ENCODE measurements around the gene MCMBP.

MCMBP gene

DNA sequence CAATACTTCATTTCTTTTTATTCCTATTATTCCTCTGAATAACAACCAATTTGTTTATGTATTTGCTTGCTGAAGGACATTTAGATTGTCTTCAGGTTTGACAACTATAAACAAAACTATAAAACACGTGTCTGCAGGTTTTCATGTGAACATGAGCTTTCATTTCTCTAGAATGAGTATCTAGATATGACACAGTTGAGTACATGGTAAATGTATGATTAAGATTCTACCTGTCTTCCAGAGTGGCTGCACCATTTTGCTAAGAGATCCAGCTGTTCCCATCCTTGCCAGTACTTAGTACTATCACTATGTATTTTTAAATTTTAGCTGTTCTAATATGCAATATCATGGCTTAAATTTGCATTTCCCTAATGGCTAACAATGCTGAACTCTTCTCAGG, 10.1 kb downstream of the MCMBP start:
- TF ChIP-seq SPI1 (IDR thresholded peaks at IDR 0.05; ENCODE audit: borderline replicate concordance, low read depth), result no peak
- no peak for TF ChIP-seq POLR2AphosphoS5 (IDR thresholded peaks at IDR 0.05; ENCODE audit: low read depth)
- TF ChIP-seq, protein P1, sequence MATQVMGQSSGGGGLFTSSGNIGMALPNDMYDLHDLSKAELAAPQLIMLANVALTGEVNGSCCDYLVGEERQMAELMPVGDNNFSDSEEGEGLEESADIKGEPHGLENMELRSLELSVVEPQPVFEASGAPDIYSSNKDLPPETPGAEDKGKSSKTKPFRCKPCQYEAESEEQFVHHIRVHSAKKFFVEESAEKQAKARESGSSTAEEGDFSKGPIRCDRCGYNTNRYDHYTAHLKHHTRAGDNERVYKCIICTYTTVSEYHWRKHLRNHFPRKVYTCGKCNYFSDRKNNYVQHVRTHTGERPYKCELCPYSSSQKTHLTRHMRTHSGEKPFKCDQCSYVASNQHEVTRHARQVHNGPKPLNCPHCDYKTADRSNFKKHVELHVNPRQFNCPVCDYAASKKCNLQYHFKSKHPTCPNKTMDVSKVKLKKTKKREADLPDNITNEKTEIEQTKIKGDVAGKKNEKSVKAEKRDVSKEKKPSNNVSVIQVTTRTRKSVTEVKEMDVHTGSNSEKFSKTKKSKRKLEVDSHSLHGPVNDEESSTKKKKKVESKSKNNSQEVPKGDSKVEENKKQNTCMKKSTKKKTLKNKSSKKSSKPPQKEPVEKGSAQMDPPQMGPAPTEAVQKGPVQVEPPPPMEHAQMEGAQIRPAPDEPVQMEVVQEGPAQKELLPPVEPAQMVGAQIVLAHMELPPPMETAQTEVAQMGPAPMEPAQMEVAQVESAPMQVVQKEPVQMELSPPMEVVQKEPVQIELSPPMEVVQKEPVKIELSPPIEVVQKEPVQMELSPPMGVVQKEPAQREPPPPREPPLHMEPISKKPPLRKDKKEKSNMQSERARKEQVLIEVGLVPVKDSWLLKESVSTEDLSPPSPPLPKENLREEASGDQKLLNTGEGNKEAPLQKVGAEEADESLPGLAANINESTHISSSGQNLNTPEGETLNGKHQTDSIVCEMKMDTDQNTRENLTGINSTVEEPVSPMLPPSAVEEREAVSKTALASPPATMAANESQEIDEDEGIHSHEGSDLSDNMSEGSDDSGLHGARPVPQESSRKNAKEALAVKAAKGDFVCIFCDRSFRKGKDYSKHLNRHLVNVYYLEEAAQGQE (IDR thresholded peaks at IDR 0.05; ENCODE audit: insufficient replicate concordance, low read depth), result no peak
- no peak for TF ChIP-seq GABPA (IDR thresholded peaks at IDR 0.05; ENCODE audit: low read depth)
- TF ChIP-seq, protein P2, sequence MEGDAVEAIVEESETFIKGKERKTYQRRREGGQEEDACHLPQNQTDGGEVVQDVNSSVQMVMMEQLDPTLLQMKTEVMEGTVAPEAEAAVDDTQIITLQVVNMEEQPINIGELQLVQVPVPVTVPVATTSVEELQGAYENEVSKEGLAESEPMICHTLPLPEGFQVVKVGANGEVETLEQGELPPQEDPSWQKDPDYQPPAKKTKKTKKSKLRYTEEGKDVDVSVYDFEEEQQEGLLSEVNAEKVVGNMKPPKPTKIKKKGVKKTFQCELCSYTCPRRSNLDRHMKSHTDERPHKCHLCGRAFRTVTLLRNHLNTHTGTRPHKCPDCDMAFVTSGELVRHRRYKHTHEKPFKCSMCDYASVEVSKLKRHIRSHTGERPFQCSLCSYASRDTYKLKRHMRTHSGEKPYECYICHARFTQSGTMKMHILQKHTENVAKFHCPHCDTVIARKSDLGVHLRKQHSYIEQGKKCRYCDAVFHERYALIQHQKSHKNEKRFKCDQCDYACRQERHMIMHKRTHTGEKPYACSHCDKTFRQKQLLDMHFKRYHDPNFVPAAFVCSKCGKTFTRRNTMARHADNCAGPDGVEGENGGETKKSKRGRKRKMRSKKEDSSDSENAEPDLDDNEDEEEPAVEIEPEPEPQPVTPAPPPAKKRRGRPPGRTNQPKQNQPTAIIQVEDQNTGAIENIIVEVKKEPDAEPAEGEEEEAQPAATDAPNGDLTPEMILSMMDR (IDR thresholded peaks at IDR 0.05; ENCODE audit: insufficient read depth, low read length), result no peak
- no peak overlapping the region for H3K27ac ChIP-seq (replicated peaks)
- no peaks in the 10 kb centered on the region for H3K27me3 ChIP-seq (ENCODE audit: insufficient read depth, poor library complexity, severe bottlenecking)
- no peak for DNase-seq (ENCODE audit: low read depth in 1 of 2, low spot score in 1 of 2)
- no peak overlapping the region for H3K4me3 ChIP-seq (replicated peaks; ENCODE audit: insufficient read depth, low read length)

DNA sequence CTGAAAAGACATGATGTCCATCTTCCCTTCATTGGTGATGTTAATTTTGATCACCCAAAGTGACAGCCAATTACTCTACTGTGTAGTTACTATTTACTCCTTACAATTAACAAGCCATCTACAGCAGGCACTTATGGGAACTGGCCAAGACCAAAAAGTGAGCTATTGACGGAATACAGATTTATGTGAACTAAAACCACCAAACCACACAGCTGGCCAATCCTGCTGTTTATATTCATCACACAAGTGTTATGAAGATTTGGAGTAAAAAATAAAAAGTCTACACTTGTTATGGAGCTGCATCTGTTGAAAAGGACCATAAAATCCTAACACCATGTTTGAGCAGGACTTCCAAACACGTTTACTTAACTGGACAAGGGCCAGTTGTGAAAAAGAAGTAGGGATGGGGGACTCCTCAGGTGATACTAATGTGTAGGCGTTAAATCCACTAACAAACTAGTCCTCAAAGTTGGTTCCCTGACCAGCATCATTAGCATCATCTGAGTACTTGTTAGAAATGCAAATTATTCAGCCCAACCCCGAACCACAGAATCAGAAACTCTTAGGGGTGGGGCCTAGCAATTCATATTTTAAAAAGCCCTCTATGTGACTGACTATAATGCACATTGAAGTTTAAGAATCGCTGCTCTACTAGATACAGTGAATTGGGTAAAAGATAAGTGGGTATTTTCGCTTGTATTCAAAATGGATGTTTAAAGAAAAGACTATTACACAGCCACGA, 11.6 kb downstream of the MCMBP start:
- H3K27me3 ChIP-seq (ENCODE audit: insufficient read depth, poor library complexity, severe bottlenecking), result no peaks in the 10 kb centered on the region
- TF ChIP-seq, protein P1 (IDR thresholded peaks at IDR 0.05; ENCODE audit: insufficient replicate concordance, low read depth), result no peak
- TF ChIP-seq POLR2AphosphoS5 (IDR thresholded peaks at IDR 0.05; ENCODE audit: low read depth) (no peak), SPI1 (IDR thresholded peaks at IDR 0.05; ENCODE audit: borderline replicate concordance, low read depth) (no peak), GABPA (IDR thresholded peaks at IDR 0.05; ENCODE audit: low read depth) (no peak)
- TF ChIP-seq, protein P2 (IDR thresholded peaks at IDR 0.05; ENCODE audit: insufficient read depth, low read length), result no peak
- no peak overlapping the region for H3K4me3 ChIP-seq (replicated peaks; ENCODE audit: insufficient read depth, low read length)
- DNase-seq (ENCODE audit: low read depth in 1 of 2, low spot score in 1 of 2), result no peak
- no peak overlapping the region for H3K27ac ChIP-seq (replicated peaks)

DNA sequence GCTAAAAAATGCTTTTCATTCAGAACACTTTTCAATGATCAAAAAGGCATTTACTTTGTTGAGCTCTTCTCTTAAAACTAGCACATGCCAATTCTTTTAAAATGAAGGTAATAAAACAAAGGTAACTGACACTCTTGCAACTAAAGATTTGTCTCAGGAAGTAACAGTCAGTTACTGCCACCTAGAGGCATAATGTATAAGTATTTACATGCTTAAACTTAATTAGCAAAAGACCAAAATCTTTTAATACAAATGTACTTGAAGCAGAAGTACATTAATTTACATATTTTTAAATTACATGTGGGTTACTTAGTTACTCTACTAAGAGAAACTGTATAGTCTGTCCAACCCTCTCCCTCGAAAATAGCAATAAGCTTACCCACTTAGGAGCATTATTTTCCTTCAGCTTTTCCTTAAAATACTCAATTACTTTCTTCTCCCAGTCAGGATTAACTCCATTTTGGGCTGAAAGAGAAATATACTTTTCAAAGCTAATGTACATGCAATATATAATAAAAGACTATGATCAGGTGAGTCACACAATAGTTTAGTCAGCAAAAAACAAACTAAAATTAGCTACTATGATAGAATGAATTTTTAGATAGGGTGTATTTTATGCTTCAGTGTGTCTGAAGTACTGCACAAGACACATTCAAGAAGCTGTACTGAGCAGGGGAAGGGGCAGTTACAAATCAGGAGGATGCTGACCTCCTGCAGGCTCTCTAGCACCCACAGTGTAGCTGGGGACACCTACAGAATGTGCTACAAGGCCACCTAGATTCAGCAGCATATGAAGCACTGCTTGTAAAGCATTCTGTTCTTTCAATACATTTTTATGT, 13.0 kb downstream of the MCMBP start:
- no peak overlapping the region for H3K4me3 ChIP-seq (replicated peaks; ENCODE audit: insufficient read depth, low read length)
- no peak for DNase-seq (ENCODE audit: low read depth in 1 of 2, low spot score in 1 of 2)
- TF ChIP-seq SPI1 (IDR thresholded peaks at IDR 0.05; ENCODE audit: borderline replicate concordance, low read depth), result no peak
- TF ChIP-seq, protein P1 (IDR thresholded peaks at IDR 0.05; ENCODE audit: insufficient replicate concordance, low read depth), result no peak
- TF ChIP-seq, protein P2 (IDR thresholded peaks at IDR 0.05; ENCODE audit: insufficient read depth, low read length), result peak; percentile 27
- no peak overlapping the region for H3K27ac ChIP-seq (replicated peaks)
- H3K27me3 ChIP-seq (ENCODE audit: insufficient read depth, poor library complexity, severe bottlenecking), result no peaks in the 10 kb centered on the region

Measured in HL-60 (cell line).